ENCODE results near the gene ROR1.

DNA sequence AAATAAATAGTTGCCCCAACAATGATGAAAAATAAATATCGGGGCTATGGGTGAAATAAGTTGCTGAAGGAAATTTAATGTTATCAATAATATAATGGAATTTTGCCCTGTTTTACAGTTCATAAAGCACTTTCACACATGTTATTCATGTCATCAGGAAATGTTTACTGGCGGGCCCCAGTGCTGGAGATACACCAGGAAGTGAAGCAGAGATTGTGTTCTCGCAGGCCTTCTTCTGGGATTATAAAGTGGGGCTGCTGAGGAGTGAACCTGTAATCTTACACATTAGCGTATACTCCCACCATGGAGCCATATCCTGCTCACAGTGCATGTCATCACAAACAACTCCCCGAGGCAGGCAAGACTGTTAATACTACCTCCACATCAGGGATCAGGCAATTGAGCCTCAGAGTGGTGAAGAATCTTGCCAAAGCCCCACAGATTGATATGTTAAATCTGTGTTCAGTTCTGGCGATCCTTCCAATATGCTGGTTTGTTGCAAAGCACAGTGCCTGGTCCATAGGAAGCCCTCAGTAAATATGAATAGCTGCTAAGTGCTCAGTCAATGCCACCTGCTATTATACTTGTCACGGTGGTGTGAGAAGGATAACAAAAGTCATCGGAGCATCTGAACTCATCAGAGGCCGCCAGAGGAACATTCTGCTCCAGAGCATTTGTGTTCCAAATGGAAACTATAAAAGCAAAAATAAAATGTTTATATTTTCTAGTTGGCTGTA, 325.2 kb downstream of the ROR1 start:
- TF ChIP-seq CTCF (IDR thresholded peaks at IDR 0.05) (no peak), POLR2A (IDR thresholded peaks at IDR 0.05) (no peak), EP300 (IDR thresholded peaks at IDR 0.05) (no peak), POLR2AphosphoS5 (IDR thresholded peaks at IDR 0.05) (no peak)
